ENCODE results near the gene SH3D19.
"Not testable (repeated sequence)": the region's sequence is repeated elsewhere in the genome, so short reads cannot be mapped to it uniquely, and the experiment has no call there.

The SH3D19 gene

DNA sequence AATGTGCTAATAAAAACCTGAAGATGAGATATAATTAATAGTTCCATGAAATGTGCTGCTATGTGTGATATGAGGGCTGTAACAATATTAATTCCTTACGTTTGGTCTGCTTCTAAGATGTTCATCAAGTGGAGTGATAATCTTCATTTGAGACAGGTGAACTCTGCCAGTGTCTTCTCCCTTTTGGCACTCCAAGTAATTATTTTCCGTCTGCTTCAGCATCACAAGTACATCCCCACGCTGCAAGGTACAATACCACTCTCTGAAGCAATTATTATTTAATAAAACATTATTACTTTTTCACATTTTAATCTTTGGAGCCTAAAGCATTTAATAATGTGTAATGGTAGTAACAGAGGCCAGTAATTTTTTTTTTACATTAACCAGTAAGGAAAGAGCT is 181.6 kb downstream of the SH3D19 start:
- DNase-seq, result no peak

DNA sequence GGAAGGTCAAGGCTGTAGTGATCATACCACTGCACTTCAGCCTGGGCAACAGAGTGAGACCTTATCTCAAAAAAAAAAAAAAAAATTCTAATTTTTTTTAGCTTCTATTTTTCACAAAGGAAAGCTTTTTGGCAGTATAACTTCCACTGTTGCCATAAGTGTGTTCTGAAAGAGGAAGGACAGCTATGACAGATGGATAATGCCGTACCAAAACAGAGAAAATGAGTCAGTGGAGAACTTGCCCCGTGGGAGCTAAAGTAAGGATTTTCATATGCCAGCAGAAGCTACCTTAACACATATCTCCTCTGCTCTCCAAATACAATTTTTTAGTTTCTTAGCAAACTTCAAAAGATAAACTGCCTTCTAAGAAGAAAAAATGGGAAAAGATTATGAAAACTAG is 182.2 kb downstream of the SH3D19 start:
- no peak for DNase-seq

DNA sequence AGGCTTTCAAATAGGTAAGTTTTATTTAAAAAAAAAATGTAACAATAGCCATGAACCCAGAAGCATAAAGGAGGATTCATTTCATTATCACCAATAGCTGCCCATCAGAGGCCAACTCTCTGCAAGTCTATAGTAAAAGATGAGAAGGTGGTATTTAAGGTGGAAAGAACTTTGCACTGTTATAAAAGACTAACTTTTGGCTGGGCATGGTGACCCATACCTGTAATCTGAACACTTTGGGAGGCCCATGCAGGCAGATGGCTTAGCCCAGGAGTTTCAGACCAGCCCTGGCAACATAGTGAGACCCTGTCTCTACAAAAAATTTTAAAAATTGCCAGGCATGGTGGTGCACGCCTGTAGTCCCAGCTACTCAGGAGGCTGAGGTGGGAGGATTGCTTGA is 182.6 kb downstream of the SH3D19 start:
- DNase-seq, result no peak

DNA sequence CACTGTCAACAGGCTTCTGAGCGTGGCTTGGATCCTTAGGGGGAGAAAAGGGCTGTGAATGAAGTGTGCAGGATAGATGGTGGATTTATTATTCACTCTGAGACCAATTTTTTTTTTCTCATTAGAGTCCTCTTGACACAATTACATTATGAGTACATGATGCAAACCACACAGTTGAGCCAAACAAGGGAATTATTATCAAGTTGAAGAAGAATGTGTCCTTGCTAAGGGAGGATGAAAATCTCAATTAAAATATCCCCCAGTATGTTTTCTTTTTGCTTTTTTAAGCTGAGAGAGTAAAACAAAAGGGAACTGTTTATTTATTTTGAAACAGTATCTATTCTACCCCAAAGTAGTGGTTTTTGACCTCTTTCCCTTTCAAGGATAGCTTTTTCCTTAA is 185.6 kb downstream of the SH3D19 start:
- DNase-seq, result no peak

- not testable (repeated sequence) for DNase-seq
Measured at GRCh38 chr4:151136048-151136447, 189.4 kb downstream of the SH3D19 start.

- no peak for DNase-seq
Measured at GRCh38 chr4:151133311-151133710, 192.1 kb downstream of the SH3D19 start.

DNA sequence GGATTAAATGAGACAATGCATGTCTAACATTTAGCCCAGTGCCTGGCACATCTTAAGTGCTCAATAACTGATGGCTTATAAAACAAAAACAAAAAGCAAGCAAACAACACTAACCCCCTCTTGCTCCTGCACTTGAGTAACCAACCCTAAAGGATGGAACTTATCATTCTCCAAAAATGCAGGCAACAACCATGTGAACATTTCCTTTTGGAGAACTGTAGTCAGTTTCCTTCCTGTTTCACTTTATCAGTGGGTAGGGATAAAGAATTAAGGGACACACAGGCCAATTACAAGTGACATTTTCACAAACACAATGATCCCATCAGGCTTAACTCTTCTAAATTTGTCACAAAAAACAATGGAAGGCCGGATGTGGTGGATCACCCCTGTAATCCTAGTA is 195.6 kb downstream of the SH3D19 start:
- no peak for DNase-seq

GRCh38 chr4:151117371-151117962 is 207.9 kb downstream of the SH3D19 start:
- DNase-seq, result peak; percentile 26

- DNase-seq, result no peak
Measured at GRCh38 chr4:151114986-151115385, 210.4 kb downstream of the SH3D19 start.

- DNase-seq, result no peak
Measured at GRCh38 chr4:151114338-151114737, 211.1 kb downstream of the SH3D19 start.

DNA sequence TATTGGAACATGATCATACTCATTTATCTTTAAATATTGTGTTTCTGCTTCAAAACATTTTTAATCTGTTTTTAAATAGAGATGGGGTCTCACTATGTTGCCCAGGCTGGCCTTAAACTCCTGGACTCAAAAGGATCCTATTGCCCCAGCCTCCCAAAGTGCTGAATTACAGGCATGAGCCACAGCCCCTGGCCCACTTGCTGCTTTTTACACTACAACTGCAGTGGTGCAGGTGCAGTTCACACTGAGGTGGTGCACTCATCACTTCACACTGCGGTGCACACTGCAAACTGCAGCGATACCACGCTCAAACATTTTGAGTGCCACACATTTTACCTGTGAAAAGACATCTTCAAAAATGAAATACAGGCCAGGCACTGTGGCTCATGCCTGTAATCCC is 215.2 kb downstream of the SH3D19 start:
- no peak for DNase-seq

GRCh38 chr4:151107063-151107462 is 218.3 kb downstream of the SH3D19 start:
- DNase-seq, result no peak

DNA sequence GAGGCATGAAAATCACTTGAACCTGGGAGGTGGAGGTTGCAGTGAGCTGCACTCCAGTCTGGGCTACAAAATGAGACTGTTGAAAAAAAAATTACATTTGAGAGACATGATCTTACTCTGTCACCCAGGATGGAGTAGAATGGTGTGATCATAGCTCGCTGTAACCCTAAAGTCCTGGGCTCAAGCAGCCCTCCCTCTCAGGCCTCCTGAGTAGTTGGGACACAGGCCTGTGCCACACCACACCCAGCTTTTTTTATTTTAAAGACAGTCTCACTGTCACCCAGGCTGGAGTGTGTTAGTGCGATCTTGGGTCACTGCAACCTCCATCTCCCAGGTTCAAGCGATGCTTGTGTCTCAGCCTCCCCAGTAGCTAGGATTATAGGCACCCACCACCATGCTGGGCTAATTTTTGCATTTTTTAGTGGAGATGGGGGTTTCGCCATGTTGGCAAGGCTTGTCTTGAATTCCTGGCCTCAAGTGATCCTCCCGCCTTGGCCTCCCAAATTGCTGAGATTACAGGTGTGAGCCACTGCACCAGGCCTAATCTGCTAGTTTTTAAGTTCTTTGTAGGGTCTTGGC is 219.9 kb downstream of the SH3D19 start:
- no peak for DNase-seq

DNA sequence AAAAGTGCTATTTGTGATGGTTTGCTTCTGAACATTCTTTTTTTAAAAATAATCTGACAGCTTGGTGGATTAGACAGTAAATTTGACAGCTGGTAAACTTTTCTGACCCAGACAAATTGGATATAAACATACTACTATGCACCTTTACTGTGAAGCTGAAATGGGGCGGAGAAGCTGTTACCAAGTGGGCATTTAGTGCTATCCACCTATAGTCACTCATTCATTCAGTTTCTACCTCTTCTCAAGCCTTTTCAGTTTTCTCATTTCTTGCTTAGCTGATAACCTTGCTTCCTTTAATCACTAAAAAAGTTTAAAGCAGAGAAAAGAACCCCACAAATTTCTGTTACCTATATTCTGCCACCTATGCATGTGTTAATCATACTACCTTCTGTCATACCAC is 220.8 kb downstream of the SH3D19 start:
- no peak for DNase-seq

- DNase-seq, result no peak
Measured at GRCh38 chr4:151103758-151104157, 221.6 kb downstream of the SH3D19 start.

GRCh38 chr4:151100531-151100930 is 224.9 kb downstream of the SH3D19 start:
- no peak for DNase-seq

DNA sequence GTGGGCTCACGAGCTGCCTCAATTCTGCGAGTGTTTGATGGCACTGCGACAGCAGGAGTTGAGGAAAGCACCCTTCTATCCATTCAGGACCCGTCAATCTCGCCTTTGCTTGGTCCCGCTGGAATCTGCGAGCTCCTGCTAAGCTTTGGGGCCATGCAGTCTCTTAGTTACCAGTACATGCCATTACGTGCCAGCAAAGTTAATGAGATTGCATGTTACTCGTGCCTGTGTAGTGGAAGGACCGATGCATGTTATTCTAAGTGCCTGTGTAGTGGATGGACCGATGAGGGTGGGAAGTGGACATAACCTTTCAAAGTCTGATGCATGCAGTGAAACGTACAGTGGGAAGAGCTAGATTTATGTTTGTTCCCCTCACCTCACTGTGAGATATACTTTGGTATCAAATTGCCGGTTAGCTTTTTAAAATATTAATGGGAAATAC is 225.4 kb downstream of the SH3D19 start:
- DNase-seq, result no peak

DNA sequence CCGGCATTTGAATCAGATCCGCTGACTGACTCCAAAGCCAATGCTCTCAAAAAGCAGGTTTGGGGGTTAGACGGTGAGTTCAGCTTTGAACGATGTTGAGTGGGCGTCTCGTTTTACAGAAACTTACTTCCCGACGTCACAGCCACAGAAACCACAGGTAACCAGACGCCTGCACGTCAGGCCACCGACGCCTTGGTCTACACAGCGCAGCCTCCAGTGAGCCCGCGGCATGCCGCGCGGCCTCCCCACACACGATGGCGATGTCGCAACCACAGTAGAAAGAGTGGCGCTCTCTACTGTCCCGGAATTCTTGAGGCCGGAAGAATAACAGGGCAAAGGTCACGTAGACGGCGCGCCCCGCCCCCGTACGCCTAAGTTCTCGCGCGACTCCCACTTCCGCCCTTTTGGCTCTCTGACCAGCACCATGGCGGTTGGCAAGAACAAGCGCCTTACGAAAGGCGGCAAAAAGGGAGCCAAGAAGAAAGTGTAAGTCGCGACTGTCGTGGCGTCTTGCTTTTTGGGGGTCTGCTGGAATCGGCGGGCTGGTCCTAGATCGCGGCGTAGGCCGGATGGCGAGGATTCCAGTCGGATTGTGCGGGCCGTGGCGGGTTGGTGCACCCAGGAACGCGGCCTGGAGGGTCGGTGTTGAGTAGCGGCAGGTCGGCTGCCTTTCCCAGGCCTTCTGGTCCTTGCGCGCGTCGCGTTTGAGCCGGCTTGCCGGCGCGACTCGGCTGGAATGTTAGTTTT is 226.0 kb downstream of the SH3D19 start, which contains the start of gene RPS3A:
RPS3A (plus strand) TSS at position 400 of the 747 bp plus-strand sequence; CDS start at position 425, 25 bp downstream.
- DNase-seq, result peak; percentile 97

DNA sequence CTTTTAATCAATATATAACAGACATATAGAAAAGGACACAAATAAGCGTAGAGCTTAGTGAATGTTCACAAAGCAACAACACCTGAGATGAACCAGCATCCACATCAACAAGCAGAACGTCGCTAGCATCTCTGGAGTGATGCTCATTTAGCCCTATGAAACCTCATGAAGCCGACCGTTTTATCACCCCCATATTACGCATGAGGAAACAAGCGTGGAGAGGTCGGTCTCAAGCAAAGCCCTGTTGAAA is 226.5 kb downstream of the SH3D19 start:
- DNase-seq, result no peak

DNA sequence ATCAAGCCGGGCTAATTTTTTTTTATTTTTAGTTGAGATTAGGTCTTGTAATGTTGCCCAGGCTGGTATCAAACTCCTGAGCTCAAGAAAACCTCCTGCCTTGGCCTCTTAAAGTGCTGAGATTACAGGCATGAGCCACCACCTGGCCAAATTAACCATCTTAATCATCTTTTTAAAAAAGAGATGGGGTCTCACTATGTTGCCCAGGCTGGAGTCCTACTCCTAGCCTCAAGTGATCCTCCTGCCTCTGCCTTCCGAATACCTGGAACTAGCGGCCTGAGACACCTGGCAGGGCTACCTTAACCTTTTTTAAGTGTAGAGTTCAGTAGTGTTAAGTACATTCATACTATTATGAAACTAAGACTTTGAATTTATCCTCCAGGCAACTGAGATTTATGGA is 227.6 kb downstream of the SH3D19 start:
- no peak for DNase-seq

DNA sequence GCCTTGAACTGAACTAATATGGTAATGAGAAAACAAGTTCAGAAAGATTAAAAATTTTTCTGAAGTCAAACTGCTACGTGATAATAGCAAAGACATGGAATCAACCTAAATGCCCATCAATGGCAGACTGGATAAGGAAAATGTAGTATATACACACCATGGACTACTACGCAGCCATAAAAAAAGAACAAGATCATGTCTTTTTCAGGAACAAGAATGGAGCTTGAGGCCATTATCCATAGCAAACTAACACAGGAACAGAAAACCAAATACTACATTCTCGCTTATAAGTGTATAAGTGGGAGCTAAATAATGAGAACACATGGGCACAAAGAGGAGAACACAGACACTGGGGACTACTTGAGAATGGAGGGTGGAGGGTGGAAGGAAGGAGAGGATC is 230.3 kb downstream of the SH3D19 start:
- no peak for DNase-seq

DNA sequence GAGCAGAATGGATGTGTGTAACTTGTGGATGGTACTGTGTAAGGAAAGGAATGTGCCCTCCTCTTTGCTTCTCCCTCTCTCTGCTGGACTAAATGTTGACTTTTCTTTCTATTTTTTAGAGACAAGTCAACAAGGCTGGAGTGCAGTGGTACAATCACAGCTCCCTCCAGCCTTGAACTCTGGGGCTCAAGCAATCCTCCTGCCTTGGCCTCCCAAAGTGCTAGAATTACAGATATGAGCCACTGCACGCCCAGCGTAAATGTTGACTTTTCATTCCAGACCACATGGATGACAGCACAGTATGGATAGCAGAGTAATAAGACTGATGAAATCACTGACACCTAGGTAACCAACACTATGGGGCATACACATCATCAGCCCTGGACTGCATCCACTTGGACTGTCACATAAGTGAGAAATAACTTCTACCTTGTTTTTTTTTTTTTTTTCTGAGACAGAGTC is 231.1 kb downstream of the SH3D19 start:
- no peak for DNase-seq

DNA sequence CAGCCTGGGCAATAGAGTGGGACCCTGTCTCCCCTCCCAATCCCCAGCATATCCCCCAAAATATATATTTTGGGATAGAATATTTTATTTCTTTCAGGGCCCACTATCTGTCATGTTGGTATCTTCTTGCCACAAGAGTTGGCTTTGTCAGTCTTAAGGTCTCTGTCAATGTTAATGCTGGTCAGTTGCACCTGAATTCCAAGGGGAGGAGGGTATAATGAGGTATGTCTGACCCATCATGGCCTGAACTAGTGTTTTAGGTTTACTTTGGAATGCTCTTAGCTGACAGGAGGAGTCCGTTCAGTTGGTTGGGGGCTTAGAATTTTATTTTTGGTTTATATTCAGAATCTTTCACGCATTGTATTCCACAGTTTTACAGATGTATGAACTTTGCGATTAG is 232.2 kb downstream of the SH3D19 start:
- no peak for DNase-seq

DNA sequence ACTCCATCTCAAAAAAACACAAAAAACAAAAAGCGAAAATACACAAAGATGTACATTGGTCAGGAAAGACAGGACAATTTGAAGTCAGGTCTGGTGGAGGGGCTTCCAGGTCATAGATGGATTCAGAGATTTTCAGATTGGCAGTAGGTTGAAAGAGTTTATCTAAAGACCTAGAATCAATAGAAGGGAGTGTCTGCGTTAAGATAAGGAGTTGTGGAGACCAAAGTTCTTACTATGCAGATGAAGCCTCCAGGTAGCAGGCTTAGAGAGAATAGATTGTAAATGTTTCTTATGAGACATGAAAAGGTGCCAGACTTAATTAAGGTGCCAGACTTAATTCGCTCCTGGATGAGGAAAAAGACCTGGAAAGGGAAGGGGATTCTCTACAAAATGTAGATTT is 232.9 kb downstream of the SH3D19 start:
- DNase-seq, result no peak

- DNase-seq, result no peak
Measured at GRCh38 chr4:151091047-151091446, 234.4 kb downstream of the SH3D19 start.
